ENCODE results near the gene MVK.

MVK gene

DNA sequence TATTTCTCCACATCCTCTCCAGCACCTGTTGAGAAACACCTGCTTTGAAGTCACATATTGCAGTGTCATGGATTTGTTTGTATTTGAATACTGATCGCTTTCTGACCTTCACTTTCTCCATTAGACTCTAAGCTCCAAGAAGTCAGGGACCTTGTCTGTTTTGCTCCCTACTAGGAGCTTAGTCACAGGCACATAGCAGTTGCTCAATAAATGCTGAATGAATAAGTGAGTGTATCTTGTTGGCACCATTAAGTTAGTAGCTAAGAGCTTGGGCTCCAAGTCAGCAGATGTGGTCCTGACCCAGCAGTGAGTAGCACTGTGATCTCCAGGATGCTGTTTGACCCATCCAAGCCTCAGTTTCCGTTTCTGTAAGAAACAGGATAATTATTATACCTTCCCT lies 10.1 kb downstream of the MVK start:
- H2AFZ ChIP-seq (ENCODE audit: low read depth, low read length, severe bottlenecking): no peak overlapping the region
- H3K4me2 ChIP-seq (ENCODE audit: low read depth, low read length, poor library complexity, severe bottlenecking): no peak overlapping the region
- H3K27ac ChIP-seq (ENCODE audit: low read depth, low read length): no peak overlapping the region
- H3F3A ChIP-seq (ENCODE audit: insufficient read depth): no peaks in the 10 kb centered on the region
- H4K20me1 ChIP-seq (ENCODE audit: low read depth, low read length): no peaks in the 10 kb centered on the region
- H3K9me2 ChIP-seq (replicated peaks; ENCODE audit: insufficient read depth, low read length): no peaks in the 10 kb centered on the region
- H3K79me2 ChIP-seq (ENCODE audit: insufficient read depth, low read length): no peaks in the 10 kb centered on the region
- H3K9me3 ChIP-seq (ENCODE audit: insufficient read depth, low read length): no peaks in the 10 kb centered on the region
- no peak overlapping the region for H3K4me3 ChIP-seq (ENCODE audit: insufficient read depth, low read length, poor library complexity, severe bottlenecking)
- no peaks in the 10 kb centered on the region for H3K27me3 ChIP-seq (ENCODE audit: low read length)
- no peak for TF ChIP-seq EZH2phosphoT487 (conservative IDR thresholded peaks at IDR 0.05; ENCODE audit: low read length)
- TF ChIP-seq, protein P1, sequence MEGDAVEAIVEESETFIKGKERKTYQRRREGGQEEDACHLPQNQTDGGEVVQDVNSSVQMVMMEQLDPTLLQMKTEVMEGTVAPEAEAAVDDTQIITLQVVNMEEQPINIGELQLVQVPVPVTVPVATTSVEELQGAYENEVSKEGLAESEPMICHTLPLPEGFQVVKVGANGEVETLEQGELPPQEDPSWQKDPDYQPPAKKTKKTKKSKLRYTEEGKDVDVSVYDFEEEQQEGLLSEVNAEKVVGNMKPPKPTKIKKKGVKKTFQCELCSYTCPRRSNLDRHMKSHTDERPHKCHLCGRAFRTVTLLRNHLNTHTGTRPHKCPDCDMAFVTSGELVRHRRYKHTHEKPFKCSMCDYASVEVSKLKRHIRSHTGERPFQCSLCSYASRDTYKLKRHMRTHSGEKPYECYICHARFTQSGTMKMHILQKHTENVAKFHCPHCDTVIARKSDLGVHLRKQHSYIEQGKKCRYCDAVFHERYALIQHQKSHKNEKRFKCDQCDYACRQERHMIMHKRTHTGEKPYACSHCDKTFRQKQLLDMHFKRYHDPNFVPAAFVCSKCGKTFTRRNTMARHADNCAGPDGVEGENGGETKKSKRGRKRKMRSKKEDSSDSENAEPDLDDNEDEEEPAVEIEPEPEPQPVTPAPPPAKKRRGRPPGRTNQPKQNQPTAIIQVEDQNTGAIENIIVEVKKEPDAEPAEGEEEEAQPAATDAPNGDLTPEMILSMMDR (IDR thresholded peaks at IDR 0.05; ENCODE audit: insufficient read depth, low read length, poor library complexity, severe bottlenecking): no peak
- H3K36me3 ChIP-seq (ENCODE audit: low read length): no peaks in the 10 kb centered on the region
- H3K9ac ChIP-seq (ENCODE audit: low read length): no peak overlapping the region

- H4K20me1 ChIP-seq (ENCODE audit: low read depth, low read length): no peaks in the 10 kb centered on the region
- H3K9me3 ChIP-seq (ENCODE audit: insufficient read depth, low read length): no peaks in the 10 kb centered on the region
- H3K4me3 ChIP-seq (ENCODE audit: insufficient read depth, low read length, poor library complexity, severe bottlenecking): no peak overlapping the region
- no peaks in the 10 kb centered on the region for H3K36me3 ChIP-seq (ENCODE audit: low read length)
- H3F3A ChIP-seq (ENCODE audit: insufficient read depth): no peaks in the 10 kb centered on the region
- no peak overlapping the region for H2AFZ ChIP-seq (ENCODE audit: low read depth, low read length, severe bottlenecking)
- no peak overlapping the region for H3K4me2 ChIP-seq (ENCODE audit: low read depth, low read length, poor library complexity, severe bottlenecking)
- H3K9ac ChIP-seq (ENCODE audit: low read length): no peak overlapping the region
- no peaks in the 10 kb centered on the region for H3K27me3 ChIP-seq (ENCODE audit: low read length)
- no peak for TF ChIP-seq EZH2phosphoT487 (conservative IDR thresholded peaks at IDR 0.05; ENCODE audit: low read length)
- TF ChIP-seq, protein P1 (IDR thresholded peaks at IDR 0.05; ENCODE audit: insufficient read depth, low read length, poor library complexity, severe bottlenecking): no peak
- no peaks in the 10 kb centered on the region for H3K79me2 ChIP-seq (ENCODE audit: insufficient read depth, low read length)
- H3K27ac ChIP-seq (ENCODE audit: low read depth, low read length): no peak overlapping the region
- H3K9me2 ChIP-seq (replicated peaks; ENCODE audit: insufficient read depth, low read length): no peaks in the 10 kb centered on the region
Measured at GRCh38 chr12:109586385-109587296, 13.0 kb downstream of the MVK start.

- H3F3A ChIP-seq (ENCODE audit: insufficient read depth): no peaks in the 10 kb centered on the region
- no peaks in the 10 kb centered on the region for H3K9me2 ChIP-seq (replicated peaks; ENCODE audit: insufficient read depth, low read length)
- no peaks in the 10 kb centered on the region for H3K27me3 ChIP-seq (ENCODE audit: low read length)
- no peak overlapping the region for H3K4me2 ChIP-seq (ENCODE audit: low read depth, low read length, poor library complexity, severe bottlenecking)
- no peak overlapping the region for H3K9ac ChIP-seq (ENCODE audit: low read length)
- TF ChIP-seq EZH2phosphoT487 (conservative IDR thresholded peaks at IDR 0.05; ENCODE audit: low read length): no peak
- TF ChIP-seq, protein P1 (IDR thresholded peaks at IDR 0.05; ENCODE audit: insufficient read depth, low read length, poor library complexity, severe bottlenecking): no peak
- H4K20me1 ChIP-seq (ENCODE audit: low read depth, low read length): no peaks in the 10 kb centered on the region
- no peaks in the 10 kb centered on the region for H3K36me3 ChIP-seq (ENCODE audit: low read length)
- H3K9me3 ChIP-seq (ENCODE audit: insufficient read depth, low read length): no peaks in the 10 kb centered on the region
- H3K4me3 ChIP-seq (ENCODE audit: insufficient read depth, low read length, poor library complexity, severe bottlenecking): no peak overlapping the region
- H2AFZ ChIP-seq (ENCODE audit: low read depth, low read length, severe bottlenecking): no peak overlapping the region
- H3K79me2 ChIP-seq (ENCODE audit: insufficient read depth, low read length): no peaks in the 10 kb centered on the region
- H3K27ac ChIP-seq (ENCODE audit: low read depth, low read length): no peak overlapping the region
Measured at GRCh38 chr12:109587921-109588320, 14.3 kb downstream of the MVK start.
